Uterus (tissue), 4 donors: Measurements from ENCODE around the gene ESPNL. TPM values are rescaled to one million over a fixed set of nuclear protein-coding genes. Genes with fewer than 3 reads are reported as not detected.

Experiments
- DNase-seq, 2 donors: peaks; one replicate each; pipeline ENCODE4 v3.0.0-alpha.2; 2019 to 2020
- H3K27ac ChIP-seq, 2 donors: fragments of 200-600 bp; sonication (generic); 1 replicate in 1 of 2; 2 replicates in 1 of 2; pipeline ENCODE4 v1.5.1; 2016 to 2018
- H3K27me3 ChIP-seq, 2 donors: fragments of 200-600 bp; sonication (generic); one replicate each; pipeline ENCODE4 v1.5.1; 2018 to 2019; ENCODE audit warnings: control low read depth in 1 of 2
- H3K36me3 ChIP-seq, 2 donors: fragments of 200-600 bp; sonication (generic); one replicate each; pipeline ENCODE4 v1.5.1; 2019; ENCODE audit warnings: control low read depth in 1 of 2
- H3K4me1 ChIP-seq, 2 donors: fragments of 200-600 bp; sonication (generic); one replicate each; pipeline ENCODE4 v1.5.1; 2018 to 2019; ENCODE audit warnings: control low read depth in 1 of 2
- H3K4me3 ChIP-seq, 2 donors: fragments of 200-600 bp; sonication (generic); 1 replicate in 1 of 2; 2 replicates in 1 of 2; pipeline ENCODE4 v1.5.1; 2018 to 2019; ENCODE audit warnings: mild to moderate bottlenecking in 1 of 2
- H3K9me3 ChIP-seq, 2 donors: fragments of 200-600 bp; sonication (generic); one replicate each; pipeline ENCODE4 v1.5.1; 2019; ENCODE audit warnings: control low read depth in 1 of 2
- CTCF ChIP-seq, 4 experiments: fragments of 200-600 bp in 2 of 4; fragments of 450-650 bp in 2 of 4; sonication (generic) in 2 of 4; IDR thresholded peaks; one replicate each; pipeline ENCODE4 v1.5.1; 2016 to 2019; ENCODE audit warnings: antibody characterized with exemption in 4 of 4, mild to moderate bottlenecking in 2 of 4, moderate library complexity in 1 of 4
- POLR2A ChIP-seq, 2 donors: fragments of 450-650 bp; IDR thresholded peaks; one replicate each; pipeline ENCODE4 v1.6.1; 2016; ENCODE audit warnings: antibody characterized with exemption in 2 of 2, mild to moderate bottlenecking in 1 of 2, moderate library complexity in 1 of 2
- intact Hi-C: fragments of 100-400 bp; cut with DNase I; formaldehyde crosslinking; loops from one replicate; pipeline ENCODE4 v1.15.1; 2023; ENCODE audit warnings: low total_unique reads
- total RNA-seq, 4 donors: library from RNA; depleted of rRNA in 3 of 4; stranded (reverse); fragments of >200 nt in 3 of 4; gene quantifications; one replicate each; pipeline versions ENCODE4 v1.1.0 to v1.2.4, GENCODE V29; 2014 to 2023
- donor health status: DM: yes; HTN: yes; CAD: no.

ESPNL gene
- total RNA-seq, 4 donors from 2014 or later = 0.34 to 7.7 TPM; not detected in 2

- intact Hi-C loops = no loop called here
- Histone ChIP-seq H3K36me3 (no peaks in the 10 kb centered on the region), H3K27me3 (no peaks in the 10 kb centered on the region), H3K9me3 (no peaks in the 10 kb centered on the region), H3K27ac (no peak overlapping the region), H3K4me3 (no peak overlapping the region), H3K4me1 (no peaks in the 10 kb centered on the region)
- no peak for DNase-seq
- no peak for TF ChIP-seq CTCF (IDR thresholded peaks at IDR 0.05)
- TF ChIP-seq POLR2A (IDR thresholded peaks at IDR 0.05) = no peak
Observed at GRCh38 chr2:238090887-238091286, 9.3 kb upstream of the ESPNL start.

- no peaks in the 10 kb centered on the region for H3K4me1 ChIP-seq
- DNase-seq = no peak
- H3K9me3 ChIP-seq = no peaks in the 10 kb centered on the region
- TF ChIP-seq POLR2A (IDR thresholded peaks at IDR 0.05) (no peak), CTCF (IDR thresholded peaks at IDR 0.05) (no peak)
- H3K36me3 ChIP-seq = no peaks in the 10 kb centered on the region
- intact Hi-C loops = no loop called here
- no peaks in the 10 kb centered on the region for H3K27me3 ChIP-seq
- H3K4me3 ChIP-seq = no peak overlapping the region
- no peak overlapping the region for H3K27ac ChIP-seq
Observed at GRCh38 chr2:238091436-238092060, 8.6 kb upstream of the ESPNL start.

GRCh38 chr2:238092486-238093035 is 7.6 kb upstream of the ESPNL start:
- intact Hi-C loops = no loop called here
- Histone ChIP-seq H3K27me3 (no peaks in the 10 kb centered on the region), H3K4me1 (no peaks in the 10 kb centered on the region), H3K36me3 (no peaks in the 10 kb centered on the region), H3K27ac (no peak overlapping the region), H3K9me3 (no peaks in the 10 kb centered on the region), H3K4me3 (no peak overlapping the region)
- no peak for DNase-seq
- TF ChIP-seq POLR2A (IDR thresholded peaks at IDR 0.05) = no peak
- no peak for TF ChIP-seq CTCF (IDR thresholded peaks at IDR 0.05)

GRCh38 chr2:238093181-238094140 is 6.7 kb upstream of the ESPNL start:
- no peaks in the 10 kb centered on the region for H3K36me3 ChIP-seq
- intact Hi-C loops = no loop called here
- TF ChIP-seq CTCF (IDR thresholded peaks at IDR 0.05) (no peak), POLR2A (IDR thresholded peaks at IDR 0.05) (no peak)
- H3K27ac ChIP-seq = no peak overlapping the region
- no peak for DNase-seq
- no peaks in the 10 kb centered on the region for H3K9me3 ChIP-seq
- H3K4me1 ChIP-seq = no peaks in the 10 kb centered on the region
- no peak overlapping the region for H3K4me3 ChIP-seq
- H3K27me3 ChIP-seq = no peaks in the 10 kb centered on the region
